Activated CD4-positive, alpha-beta memory T cell treated with anti-CD3 and anti-CD28 coated beads for 36 hours (primary cell): ENCODE results near the gene TUSC2. TPM values are rescaled to one million over a fixed set of nuclear protein-coding genes. Genes with fewer than 3 reads are reported as not detected.
"Not testable (repeated sequence)": the region's sequence is repeated elsewhere in the genome, so short reads cannot be mapped to it uniquely, and the experiment has no call there.

ENCODE experiments used
- CTCF ChIA-PET: fragments of 350-600 bp; sonication (Branson Sonifier 250); formaldehyde crosslinking; loops from one replicate; lab custom pipeline; 2021; ENCODE audit warnings: antibody characterized with exemption, inconsistent platforms; lab: Charles Lee
- POLR2A ChIA-PET: fragments of 350-600 bp; sonication (Branson Sonifier 250); formaldehyde crosslinking; loops from one replicate; lab custom pipeline; 2021; ENCODE audit warnings: antibody characterized with exemption; lab: Charles Lee
- DNase-seq: peaks from one replicate; pipeline ENCODE4 v3.0.0-alpha.2; 2020
- H3K27ac Mint-ChIP-seq: one replicate; pipeline ENCODE4 v1.8.0; 2021; ENCODE audit warnings: mixed read lengths
- H3K27me3 Mint-ChIP-seq: one replicate; pipeline ENCODE4 v1.8.0; 2021; ENCODE audit warnings: mixed read lengths
- H3K36me3 Mint-ChIP-seq: one replicate; pipeline ENCODE4 v1.8.0; 2021; ENCODE audit warnings: mixed read lengths
- H3K4me1 Mint-ChIP-seq: one replicate; pipeline ENCODE4 v1.8.0; 2021; ENCODE audit warnings: low read depth, mixed read lengths
- H3K4me3 Mint-ChIP-seq: one replicate; pipeline ENCODE4 v1.8.0; 2021; ENCODE audit warnings: mild to moderate bottlenecking, mixed read lengths
- H3K9me3 Mint-ChIP-seq: one replicate; pipeline ENCODE4 v1.8.0; 2021; ENCODE audit warnings: mixed read lengths
- intact Hi-C: fragments of 100-400 bp; cut with micrococcal nuclease; formaldehyde crosslinking; loops from one replicate; pipeline ENCODE4 v1.15.1; 2023
- total RNA-seq, 2 experiments: library from RNA; stranded (reverse); gene quantifications; one replicate each; pipeline ENCODE4 v1.2.3, GENCODE V29; 2021

Gene TUSC2
- total RNA-seq, 2 experiments from 2014 or later, result 18.7 to 19.7 TPM

GRCh38 chr3:50318163-50318562 lies 9.9 kb downstream of the TUSC2 start:
- Mint-ChIP-seq H3K9me3 (no peaks in the 10 kb centered on the region), H3K27ac (no peak overlapping the region), H3K36me3 (no peaks in the 10 kb centered on the region), H3K27me3 (no peaks in the 10 kb centered on the region), H3K4me1 (peaks cover 32% of the 10 kb centered on the region), H3K4me3 (no peak overlapping the region)
- intact Hi-C loops, result no loop called here
- no peak for DNase-seq
- CTCF ChIA-PET, result interaction anchor here (2.4 kb wide), 1 partner anchor 8 kb away, joined by 8 read pairs; no protein-coding TSS in a partner anchor
- POLR2A ChIA-PET, result interaction anchor here (1.4 to 2.2 kb wide), 2 partner anchors 10 to 18 kb away, joined by 4 to 7 read pairs; partner anchors contain the start of genes HYAL3, NAA80 and TUSC2

- CTCF ChIA-PET, result interaction anchor here (2.4 kb wide), 1 partner anchor 9 kb away, joined by 8 read pairs; no protein-coding TSS in a partner anchor
- Mint-ChIP-seq H3K27me3 (no peaks in the 10 kb centered on the region), H3K27ac (peak overlapping the region; percentile 81), H3K4me3 (no peak overlapping the region), H3K36me3 (no peaks in the 10 kb centered on the region), H3K9me3 (no peaks in the 10 kb centered on the region), H3K4me1 (peaks cover 29% of the 10 kb centered on the region)
- POLR2A ChIA-PET, result interaction anchor here (2.2 kb wide), 1 partner anchor 11 kb away, joined by 7 read pairs; the partner anchor contains the start of gene TUSC2
- intact Hi-C loops, result no loop called here
- DNase-seq, result no peak
Observed at GRCh38 chr3:50317300-50317699, 10.7 kb downstream of the TUSC2 start.

- DNase-seq, result peak; percentile 82
- Mint-ChIP-seq H3K4me1 (peaks cover 29% of the 10 kb centered on the region), H3K27ac (peak overlapping the region; percentile 81), H3K9me3 (no peaks in the 10 kb centered on the region), H3K27me3 (no peaks in the 10 kb centered on the region), H3K36me3 (no peaks in the 10 kb centered on the region), H3K4me3 (peak overlapping the region; percentile 20)
- ChIA-PET POLR2A (no interaction called here), CTCF (interaction anchor here (2.4 kb wide), 1 partner anchor 9 kb away, joined by 8 read pairs; no protein-coding TSS in a partner anchor)
- intact Hi-C loops, result loop anchor here (1.0 kb wide), 1 partner anchor 12 kb away; no protein-coding TSS in a partner anchor
Observed at GRCh38 chr3:50316657-50317242, 11.3 kb downstream of the TUSC2 start.

GRCh38 chr3:50314816-50315215 lies 13.2 kb downstream of the TUSC2 start:
- intact Hi-C loops, result no loop called here
- DNase-seq, result no peak
- ChIA-PET CTCF (interaction anchor here (1.0 to 2.5 kb wide), 3 partner anchors 10 to 40 kb away, joined by 3 to 13 read pairs (median 3); partner anchors contain the start of gene LSMEM2), POLR2A (interaction anchor here (1.3 to 1.4 kb wide), 2 partner anchors 15 to 22 kb away, joined by 4 to 5 read pairs; partner anchors contain the start of genes HYAL3 and NAA80)
- H3K27ac Mint-ChIP-seq, result no peak overlapping the region
- H3K36me3 Mint-ChIP-seq, result peaks cover 3% of the 10 kb centered on the region
- no peaks in the 10 kb centered on the region for H3K9me3 Mint-ChIP-seq
- peaks cover 22% of the 10 kb centered on the region for H3K4me1 Mint-ChIP-seq
- H3K4me3 Mint-ChIP-seq, result no peak overlapping the region
- H3K27me3 Mint-ChIP-seq, result no peaks in the 10 kb centered on the region

- Mint-ChIP-seq H3K27me3 (no peaks in the 10 kb centered on the region), H3K27ac (no peak overlapping the region), H3K4me1 (peaks cover 18% of the 10 kb centered on the region), H3K9me3 (no peaks in the 10 kb centered on the region), H3K4me3 (no peak overlapping the region), H3K36me3 (peaks cover 3% of the 10 kb centered on the region)
- ChIA-PET CTCF (interaction anchor here (2.5 kb wide), 1 partner anchor 10 kb away, joined by 13 read pairs; no protein-coding TSS in a partner anchor), POLR2A (interaction anchor here (1.3 to 1.4 kb wide), 2 partner anchors 15 to 23 kb away, joined by 4 to 5 read pairs; partner anchors contain the start of genes HYAL3 and NAA80)
- no peak for DNase-seq
- intact Hi-C loops, result no loop called here
Observed at GRCh38 chr3:50314342-50314741, 13.7 kb downstream of the TUSC2 start.

- DNase-seq, H3K36me3 Mint-ChIP-seq, intact Hi-C loops, H3K9me3 Mint-ChIP-seq, POLR2A ChIA-PET, H3K27me3 Mint-ChIP-seq, CTCF ChIA-PET, H3K4me3 Mint-ChIP-seq, H3K27ac Mint-ChIP-seq: not testable (repeated sequence)
- H3K4me1 Mint-ChIP-seq, result peaks cover 11% of the 10 kb centered on the region
Observed at GRCh38 chr3:50312041-50312440, 16.0 kb downstream of the TUSC2 start.

- Mint-ChIP-seq H3K27ac (no peak overlapping the region), H3K4me1 (peaks cover 19% of the 10 kb centered on the region), H3K4me3 (no peak overlapping the region), H3K27me3 (no peaks in the 10 kb centered on the region), H3K9me3 (peaks cover 4% of the 10 kb centered on the region), H3K36me3 (peaks cover 1% of the 10 kb centered on the region)
- intact Hi-C loops, result loop anchor here (1.0 kb wide), 1 partner anchor 12 kb away; no protein-coding TSS in a partner anchor
- ChIA-PET POLR2A (interaction anchor here (0.9 kb wide), 1 partner anchor 33 kb away, joined by 4 read pairs; no protein-coding TSS in a partner anchor), CTCF (interaction anchor here (1.8 kb wide), 1 partner anchor 19 kb away, joined by 6 read pairs; no protein-coding TSS in a partner anchor)
- DNase-seq, result peak; percentile 37
Observed at GRCh38 chr3:50304601-50305000, 23.4 kb downstream of the TUSC2 start.

DNA sequence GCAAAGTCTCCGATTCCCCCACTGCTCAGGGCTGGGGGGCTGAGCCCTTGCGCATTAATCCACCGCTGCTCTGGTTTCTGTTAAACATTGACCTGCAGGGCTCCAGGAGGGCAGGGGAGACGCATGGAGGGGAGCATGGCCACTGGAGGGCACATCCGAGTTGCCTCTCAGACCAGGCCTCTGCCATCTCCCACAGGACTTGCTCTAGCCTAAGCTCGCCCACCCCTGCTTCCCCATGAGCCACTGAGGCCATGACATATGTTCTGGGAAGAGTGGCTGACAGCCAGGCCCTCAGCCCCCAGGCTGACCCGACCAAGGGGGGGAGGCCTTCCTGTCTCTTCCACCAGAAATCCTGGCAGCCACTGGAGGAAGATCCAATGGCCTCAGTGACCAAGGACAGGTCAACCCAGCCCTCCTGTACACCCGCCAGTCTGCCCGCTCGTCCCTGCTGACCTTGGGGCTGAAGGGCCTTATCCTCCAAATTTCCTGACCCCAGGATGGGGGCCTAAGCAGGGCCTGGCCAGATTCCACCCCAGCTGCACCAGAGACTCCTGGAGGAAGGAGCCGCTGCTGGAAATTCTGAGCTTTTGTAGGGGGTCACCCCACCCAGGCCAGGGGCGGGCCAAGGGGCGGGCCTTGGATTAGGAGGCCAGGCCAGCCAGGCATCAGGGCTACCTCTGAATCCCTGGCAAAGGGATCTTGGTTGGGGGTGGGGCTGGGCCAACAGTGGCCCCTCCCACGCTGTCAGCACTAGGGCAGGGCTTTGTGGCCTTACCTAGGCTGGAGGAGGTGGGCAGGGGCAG lies 24.8 kb downstream of the TUSC2 start, which contains the start of gene HYAL1:
Gene HYAL1, minus strand, starts transcription at position 562 of the 803 bp plus-strand sequence. CDS start 618 bp downstream, outside the sequence.
- Mint-ChIP-seq H3K4me1 (peaks cover 22% of the 10 kb centered on the region), H3K27ac (no peak within 1 kb of the TSS), H3K27me3 (no peaks in the 10 kb centered on the region), H3K36me3 (peaks cover 1% of the 10 kb centered on the region), H3K9me3 (no peaks in the 10 kb centered on the region), H3K4me3 (no peak within 1 kb of the TSS)
- ChIA-PET CTCF (interaction anchor here (1.8 kb wide), 1 partner anchor 21 kb away, joined by 7 read pairs; no protein-coding TSS in a partner anchor), POLR2A (no interaction called here)
- no peak for DNase-seq
- intact Hi-C loops, result no loop called here

- Mint-ChIP-seq H3K4me1 (peaks cover 30% of the 10 kb centered on the region), H3K9me3 (no peaks in the 10 kb centered on the region), H3K27ac (no peak overlapping the region), H3K4me3 (no peak overlapping the region), H3K36me3 (no peaks in the 10 kb centered on the region), H3K27me3 (no peaks in the 10 kb centered on the region)
- ChIA-PET POLR2A (interaction anchor here (0.7 kb wide), 1 partner anchor 10 kb away, joined by 3 read pairs; no protein-coding TSS in a partner anchor), CTCF (interaction anchor here (1.8 kb wide), 1 partner anchor 22 kb away, joined by 7 read pairs; no protein-coding TSS in a partner anchor)
- no peak for DNase-seq
- intact Hi-C loops, result no loop called here
Observed at GRCh38 chr3:50302095-50303012, 25.7 kb downstream of the TUSC2 start.

DNA sequence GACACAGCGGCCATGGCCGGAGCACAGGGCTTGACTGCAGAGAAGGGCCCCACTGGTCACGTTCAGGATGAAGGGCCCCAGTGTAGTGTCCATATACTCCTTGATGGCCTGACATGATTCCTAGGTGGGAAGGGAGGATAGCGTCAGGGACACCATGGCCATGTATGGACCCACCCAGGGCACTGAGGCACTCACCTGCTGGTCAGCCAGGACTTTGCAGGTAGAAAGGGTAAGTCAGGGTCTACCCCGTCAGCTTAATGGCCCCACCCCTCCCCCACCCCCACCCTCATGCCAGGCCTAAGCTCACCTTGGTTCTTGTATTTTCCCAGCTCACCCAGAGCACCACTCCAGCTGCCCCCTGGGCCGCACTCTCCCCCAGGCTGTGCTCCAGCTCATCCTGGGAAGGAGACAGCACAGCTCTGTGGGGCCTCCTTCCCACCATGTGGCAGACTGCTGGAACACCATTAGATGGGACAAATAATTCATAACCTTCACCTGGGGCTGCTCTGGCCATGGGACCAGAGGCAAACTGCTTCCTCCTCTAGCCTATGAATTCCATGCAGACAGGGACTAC lies 27.3 kb downstream of the TUSC2 start:
- Mint-ChIP-seq H3K27ac (peak overlapping the region; percentile 95), H3K27me3 (no peaks in the 10 kb centered on the region), H3K4me1 (peaks cover 31% of the 10 kb centered on the region), H3K4me3 (peak overlapping the region; percentile 97), H3K9me3 (no peaks in the 10 kb centered on the region), H3K36me3 (peaks cover 1% of the 10 kb centered on the region)
- POLR2A ChIA-PET, result no interaction called here
- intact Hi-C loops, result no loop called here
- CTCF ChIA-PET, result interaction anchor here (1.3 to 2.5 kb wide), 2 partner anchors 75 to 106 kb away, joined by 3 to 6 read pairs; no protein-coding TSS in a partner anchor
- no peak for DNase-seq
